KOPT-K1 (cell line): ENCODE results near the gene CCDC188.
"Not testable (repeated sequence)": the region's sequence is repeated elsewhere in the genome, so short reads cannot be mapped to it uniquely, and the experiment has no call there.

ENCODE experiments used
- H3K27ac ChIP-seq: fragments of 200-600 bp; sonication (generic); 2 replicates; pipeline ENCODE4 v1.5.1; 2016; ENCODE audit warnings: antibody characterized with exemption, mild to moderate bottlenecking, low read depth, low read length; ENCODE audit not compliant: poor library complexity, severe bottlenecking
- H3K36me3 ChIP-seq: fragments of 200-600 bp; sonication (generic); 2 replicates; pipeline ENCODE4 v1.5.1; 2017; ENCODE audit warnings: antibody characterized with exemption, mild to moderate bottlenecking, low read length, moderate library complexity; ENCODE audit not compliant: insufficient read depth
- H3K9me3 ChIP-seq: fragments of 200-600 bp; sonication (generic); 2 replicates; pipeline ENCODE4 v1.5.1; 2017; ENCODE audit warnings: antibody characterized with exemption, low read length, mild to moderate bottlenecking; ENCODE audit not compliant: insufficient read depth, poor library complexity, severe bottlenecking

Gene CCDC188

GRCh38 chr22:20165913-20166312 lies 15.1 kb upstream of the CCDC188 start:
- Histone ChIP-seq H3K36me3 (no peaks in the 10 kb centered on the region), H3K9me3 (no peaks in the 10 kb centered on the region), H3K27ac (no peak overlapping the region)

GRCh38 chr22:20165421-20165820 lies 14.6 kb upstream of the CCDC188 start:
- no peaks in the 10 kb centered on the region for H3K9me3 ChIP-seq
- H3K27ac ChIP-seq: no peak overlapping the region
- H3K36me3 ChIP-seq: no peaks in the 10 kb centered on the region

GRCh38 chr22:20164863-20165262 lies 14.0 kb upstream of the CCDC188 start:
- no peak overlapping the region for H3K27ac ChIP-seq
- H3K36me3 ChIP-seq: no peaks in the 10 kb centered on the region
- H3K9me3 ChIP-seq: no peaks in the 10 kb centered on the region

GRCh38 chr22:20160041-20160440 lies 9.2 kb upstream of the CCDC188 start:
- H3K36me3 ChIP-seq: no peaks in the 10 kb centered on the region
- H3K9me3 ChIP-seq: no peaks in the 10 kb centered on the region
- H3K27ac ChIP-seq: no peak overlapping the region

GRCh38 chr22:20159531-20159930 lies 8.7 kb upstream of the CCDC188 start:
- not testable (repeated sequence) for H3K27ac ChIP-seq, H3K9me3 ChIP-seq, H3K36me3 ChIP-seq

GRCh38 chr22:20159076-20159475 lies 8.2 kb upstream of the CCDC188 start:
- H3K36me3 ChIP-seq: no peaks in the 10 kb centered on the region
- H3K9me3 ChIP-seq: no peaks in the 10 kb centered on the region
- no peak overlapping the region for H3K27ac ChIP-seq

- Histone ChIP-seq H3K9me3 (no peaks in the 10 kb centered on the region), H3K27ac (no peak overlapping the region), H3K36me3 (no peaks in the 10 kb centered on the region)
These were observed 7.7 kb upstream of the CCDC188 start for GRCh38 chr22:20158391-20159036.

GRCh38 chr22:20157430-20158183 lies 6.8 kb upstream of the CCDC188 start:
- Histone ChIP-seq H3K9me3 (no peaks in the 10 kb centered on the region), H3K27ac (no peak overlapping the region), H3K36me3 (no peaks in the 10 kb centered on the region)

- H3K27ac ChIP-seq: no peak overlapping the region
- H3K9me3 ChIP-seq: no peaks in the 10 kb centered on the region
- H3K36me3 ChIP-seq: no peaks in the 10 kb centered on the region
These were observed 6.0 kb upstream of the CCDC188 start for GRCh38 chr22:20156611-20157429.

- Histone ChIP-seq H3K27ac (no peak overlapping the region), H3K9me3 (no peaks in the 10 kb centered on the region), H3K36me3 (no peaks in the 10 kb centered on the region)
These were observed 5.2 kb upstream of the CCDC188 start for GRCh38 chr22:20156042-20156389.

- H3K27ac ChIP-seq: no peak overlapping the region
- no peaks in the 10 kb centered on the region for H3K36me3 ChIP-seq
- no peaks in the 10 kb centered on the region for H3K9me3 ChIP-seq
These were observed 4.6 kb upstream of the CCDC188 start for GRCh38 chr22:20155330-20156041.

- H3K36me3 ChIP-seq: no peaks in the 10 kb centered on the region
- H3K9me3 ChIP-seq: no peaks in the 10 kb centered on the region
- no peak overlapping the region for H3K27ac ChIP-seq
These were observed 3.8 kb upstream of the CCDC188 start for GRCh38 chr22:20154602-20155187.

- Histone ChIP-seq H3K27ac (no peak overlapping the region), H3K36me3 (no peaks in the 10 kb centered on the region), H3K9me3 (no peaks in the 10 kb centered on the region)
These were observed 3.1 kb upstream of the CCDC188 start for GRCh38 chr22:20153945-20154344.

GRCh38 chr22:20152464-20152890 lies 1.6 kb upstream of the CCDC188 start:
- H3K9me3 ChIP-seq: no peaks in the 10 kb centered on the region
- no peak overlapping the region for H3K27ac ChIP-seq
- H3K36me3 ChIP-seq: no peaks in the 10 kb centered on the region

- no peak overlapping the region for H3K27ac ChIP-seq
- H3K36me3 ChIP-seq: no peaks in the 10 kb centered on the region
These were observed 377 bp upstream of the CCDC188 start for GRCh38 chr22:20151276-20151588.

More at GRCh38 chr22:20151276-20151588, 377 bp upstream of the CCDC188 start:
- H3K9me3 ChIP-seq: no peaks in the 10 kb centered on the region
